Right cardiac atrium (tissue), 5 donors: ENCODE results near the gene ZNF69. TPM values are rescaled to one million over a fixed set of nuclear protein-coding genes. Genes with fewer than 3 reads are reported as not detected.
"Not testable (repeated sequence)": the region's sequence is repeated elsewhere in the genome, so short reads cannot be mapped to it uniquely, and the experiment has no call there.

ENCODE experiments used
- ATAC-seq, 2 donors: fragments of 200-7000 bp; cut with Tn5 transposase; one replicate each; pipeline versions ENCODE4 v1.8.0 to v1.9.1; 2020; ENCODE audit warnings: moderate library complexity in 2 of 2, mild to moderate bottlenecking in 1 of 2
- DNase-seq, 3 donors: peaks; one replicate each; pipeline ENCODE4 v3.0.0-alpha.2; 2020
- H3K27ac ChIP-seq: one replicate; pipeline ENCODE4 v1.5.1; 2013; ENCODE audit warnings: mild to moderate bottlenecking, low read length, control low read depth, moderate library complexity
- H3K27me3 ChIP-seq: one replicate; pipeline ENCODE4 v1.6.1; 2013; ENCODE audit not compliant: control insufficient read depth, insufficient read depth
- H3K4me1 ChIP-seq: one replicate; pipeline ENCODE4 v1.6.1; 2013; ENCODE audit warnings: low read length; ENCODE audit not compliant: control insufficient read depth, insufficient read depth
- H3K4me3 ChIP-seq: one replicate; pipeline ENCODE4 v1.5.1; 2013; ENCODE audit warnings: low read length, control low read depth
- H3K9me3 ChIP-seq: one replicate; pipeline ENCODE4 v1.6.1; 2013; ENCODE audit warnings: low read length; ENCODE audit not compliant: control insufficient read depth
- WGBS: extraction: QIAGEN DNeasy Blood & Tissue Kit; methylation state at CpG from one replicate; pipeline ENCODE4 v1.1.7; 2013; 5-methylcytosine and 5-hydroxymethylcytosine counted together
- intact Hi-C, 4 donors: fragments of 100-400 bp; cut with DNase I; formaldehyde crosslinking; loops; one replicate each; pipeline versions ENCODE4 v1.11.0 to v1.14.0; 2022 to 2023
- polyA plus RNA-seq: library from polyadenylated mRNA; stranded (reverse); fragments of 200-250 nt; gene quantifications from one replicate; pipeline ENCODE4 v1.2.3, GENCODE V29; 2013
- total RNA-seq, 4 donors: library from RNA; stranded (reverse); fragmentation: NEBNext Ultra II Directional; extraction: Animal tissue kit (Norgen Biotek cat#: 25700); gene quantifications; one replicate each; pipeline ENCODE4 v1.2.1, GENCODE V29; 2021
- donor health status: healthy with polysubstance abuse.
- donor health status: DM: no; HTN: yes; CAD: no.
- donor health status: DM: no; HTN: no; CAD: no.
- donor health status: DM: no; HTN: yes; CAD: no; lungs with severe emphysema.
- donor health status: DM: yes; HTN: yes; CAD: no.

ZNF69 gene
- total and polyA plus RNA-seq, 5 donors: 3.8 to 6.1 (median 5.6) TPM

DNA sequence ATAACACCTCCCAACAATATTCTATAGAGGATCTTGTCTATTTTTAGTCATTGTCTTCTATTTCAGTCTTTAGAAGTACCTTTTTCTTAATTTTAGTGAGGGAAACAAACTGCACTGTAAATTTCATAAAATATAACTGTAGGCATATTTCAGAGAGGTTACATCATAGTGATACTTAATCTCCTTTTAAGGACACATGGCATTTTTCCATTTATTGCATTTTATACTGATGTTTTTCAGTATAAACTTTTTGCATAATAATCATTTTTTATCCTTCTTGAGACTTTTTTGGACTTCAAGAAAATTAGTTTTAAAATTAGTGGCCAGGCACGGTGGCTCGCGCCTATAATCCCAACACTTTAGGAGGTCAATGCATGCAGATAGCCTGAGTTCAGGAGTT is 43.9 kb downstream of the ZNF69 start:
- no peaks in the 10 kb centered on the region for H3K4me1 ChIP-seq
- ATAC-seq: no peak
- no peak overlapping the region for H3K4me3 ChIP-seq
- 98% methylated on average over 3 of the region's 3 CpGs for WGBS
- intact Hi-C loops: no loop called here
- no peaks in the 10 kb centered on the region for H3K9me3 ChIP-seq
- no peak for DNase-seq
- no peaks in the 10 kb centered on the region for H3K27me3 ChIP-seq
- no peak overlapping the region for H3K27ac ChIP-seq

DNA sequence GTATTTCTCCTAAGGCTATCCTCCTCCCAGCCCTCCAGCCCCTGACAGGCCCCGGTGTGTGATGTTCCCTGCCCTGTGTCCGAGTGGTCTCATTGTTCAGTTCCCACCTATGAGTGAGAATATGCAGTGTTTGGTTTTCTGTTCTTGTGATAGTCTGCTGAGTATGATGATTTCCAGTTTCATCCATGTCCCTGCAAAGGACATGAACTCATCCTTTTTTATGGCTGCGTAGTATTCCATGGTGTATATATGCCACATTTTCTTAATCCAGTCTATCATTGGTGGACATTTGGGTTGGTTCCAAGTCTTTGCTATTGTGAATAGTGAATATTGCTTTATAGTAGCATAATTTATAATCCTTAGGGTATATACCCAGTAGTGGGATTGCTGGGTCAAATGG is 48.2 kb downstream of the ZNF69 start:
- 97% methylated on average over 3 of the region's 3 CpGs for WGBS

DNA sequence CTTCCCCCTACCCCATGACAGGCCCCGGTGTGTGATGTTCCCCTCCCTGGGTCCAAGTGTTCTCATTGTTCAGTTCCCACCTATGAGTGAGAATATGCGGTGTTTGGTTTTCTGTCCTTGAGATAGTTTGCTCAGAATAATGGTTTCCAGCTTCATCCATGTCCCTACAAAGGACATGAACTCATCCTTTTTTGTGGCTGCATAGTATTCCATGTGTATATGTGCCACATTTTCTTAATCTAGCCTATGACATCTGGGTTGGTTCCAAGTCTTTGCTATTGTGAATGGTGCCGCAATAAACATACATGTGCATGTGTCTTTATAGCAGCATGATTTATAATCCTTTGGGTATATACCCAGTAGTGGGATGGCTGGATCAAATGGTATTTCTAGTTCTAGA is 50.8 kb downstream of the ZNF69 start:
- H3K27me3 ChIP-seq, intact Hi-C loops, H3K9me3 ChIP-seq, H3K4me3 ChIP-seq, H3K27ac ChIP-seq, DNase-seq, H3K4me1 ChIP-seq, ATAC-seq: not testable (repeated sequence)
- WGBS: 95% methylated on average over 3 of the region's 3 CpGs

More for the DNA sequence above, 48.2 kb downstream of the ZNF69 start:
- H3K4me1 ChIP-seq, DNase-seq, H3K4me3 ChIP-seq, H3K27me3 ChIP-seq, H3K27ac ChIP-seq, ATAC-seq, intact Hi-C loops, H3K9me3 ChIP-seq: not testable (repeated sequence)

DNA sequence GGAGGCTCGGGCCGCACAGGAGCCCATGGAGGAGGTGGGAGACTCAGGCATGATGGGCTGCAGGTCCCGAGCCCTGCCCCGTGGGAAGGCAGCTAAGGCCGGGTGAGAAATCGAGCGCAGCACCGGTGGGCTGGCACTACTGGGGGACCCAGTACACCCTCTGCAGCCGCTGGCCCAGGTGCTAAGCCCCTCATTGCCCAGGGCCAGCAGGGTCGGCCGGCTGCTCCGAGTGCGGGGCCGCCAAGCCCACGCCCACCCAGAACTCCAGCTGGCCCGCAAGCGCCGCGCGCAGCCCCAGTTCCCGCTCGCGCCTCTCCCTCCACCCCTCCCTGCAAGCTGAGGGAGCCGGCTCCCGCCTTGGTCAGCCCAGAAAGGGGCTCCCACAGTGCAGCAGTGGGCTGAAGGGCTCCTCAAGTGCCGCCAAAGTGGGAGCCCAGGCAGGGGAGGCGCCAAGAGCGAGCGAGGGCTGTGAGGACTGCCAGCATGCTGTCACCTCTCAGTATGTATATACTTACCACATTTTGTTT is 53.8 kb downstream of the ZNF69 start:
- DNase-seq, intact Hi-C loops, H3K4me3 ChIP-seq, H3K27me3 ChIP-seq, H3K27ac ChIP-seq, H3K4me1 ChIP-seq, ATAC-seq: not testable (repeated sequence)
- 98% methylated on average over 29 of the region's 29 CpGs for WGBS
- H3K9me3 ChIP-seq: peaks cover 21% of the 10 kb centered on the region

DNA sequence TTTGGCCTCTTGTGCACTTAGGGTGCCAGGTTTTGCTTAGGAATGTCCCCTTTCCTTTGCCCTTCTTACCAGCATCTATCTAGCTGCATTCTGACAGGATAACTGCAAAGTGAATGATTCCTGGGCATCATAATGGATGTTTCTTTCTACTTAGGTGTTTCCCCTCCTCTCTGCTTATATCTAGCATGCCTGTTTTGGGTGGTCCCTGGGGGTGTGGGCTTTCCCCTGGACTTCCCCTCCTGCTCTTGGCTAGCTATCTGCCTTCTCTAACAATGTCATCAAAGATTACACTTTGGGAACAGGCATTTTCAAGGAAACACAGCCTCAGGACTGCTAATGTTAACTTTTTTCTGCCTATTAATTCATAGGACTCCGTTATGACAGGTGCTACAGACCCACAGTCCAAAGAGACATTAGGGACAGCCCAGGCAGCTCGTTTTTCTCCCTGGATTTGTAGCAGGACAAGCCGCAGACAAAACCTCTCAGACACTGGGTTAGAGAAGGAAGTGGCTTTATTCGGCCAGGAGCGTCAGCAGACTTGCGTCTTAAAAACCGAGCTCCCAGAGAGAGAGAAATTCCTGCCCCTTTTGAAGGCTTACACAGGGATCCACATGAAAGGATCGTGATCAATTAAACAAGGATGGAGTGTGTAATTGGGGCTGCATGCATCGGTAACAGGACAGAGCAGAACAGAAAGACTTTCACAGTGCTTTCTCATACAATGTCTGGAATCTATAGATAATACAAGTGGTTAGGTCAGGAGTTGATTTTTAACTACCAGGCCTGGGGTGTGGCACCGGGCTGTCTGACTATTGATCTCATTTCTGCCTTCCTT is 54.6 kb downstream of the ZNF69 start:
- WGBS: 98% methylated on average over 10 of the region's 10 CpGs
- no peak overlapping the region for H3K27ac ChIP-seq
- no peaks in the 10 kb centered on the region for H3K4me1 ChIP-seq
- DNase-seq (no peak), ATAC-seq (no peak)
- peaks cover 24% of the 10 kb centered on the region for H3K9me3 ChIP-seq
- intact Hi-C loops: no loop called here
- no peaks in the 10 kb centered on the region for H3K27me3 ChIP-seq
- no peak overlapping the region for H3K4me3 ChIP-seq

DNA sequence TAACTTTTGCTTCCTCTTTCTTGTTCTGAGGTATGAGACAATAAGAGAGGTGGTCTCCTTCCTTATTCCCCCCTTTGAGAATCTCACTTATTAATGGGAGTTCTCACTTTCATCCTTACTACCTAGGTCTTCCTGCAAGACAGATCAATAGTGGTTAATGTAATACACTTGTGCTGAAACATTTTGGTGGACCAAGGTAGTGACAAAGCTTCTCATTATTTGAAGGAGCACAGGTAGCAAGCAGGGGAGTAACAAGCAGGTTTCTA is 55.2 kb downstream of the ZNF69 start:
- no peak overlapping the region for H3K4me3 ChIP-seq
- ATAC-seq (no peak), DNase-seq (no peak)
- intact Hi-C loops: no loop called here
- no peak overlapping the region for H3K27ac ChIP-seq
- peaks cover 26% of the 10 kb centered on the region for H3K9me3 ChIP-seq
- no peaks in the 10 kb centered on the region for H3K4me1 ChIP-seq
- H3K27me3 ChIP-seq: no peaks in the 10 kb centered on the region

DNA sequence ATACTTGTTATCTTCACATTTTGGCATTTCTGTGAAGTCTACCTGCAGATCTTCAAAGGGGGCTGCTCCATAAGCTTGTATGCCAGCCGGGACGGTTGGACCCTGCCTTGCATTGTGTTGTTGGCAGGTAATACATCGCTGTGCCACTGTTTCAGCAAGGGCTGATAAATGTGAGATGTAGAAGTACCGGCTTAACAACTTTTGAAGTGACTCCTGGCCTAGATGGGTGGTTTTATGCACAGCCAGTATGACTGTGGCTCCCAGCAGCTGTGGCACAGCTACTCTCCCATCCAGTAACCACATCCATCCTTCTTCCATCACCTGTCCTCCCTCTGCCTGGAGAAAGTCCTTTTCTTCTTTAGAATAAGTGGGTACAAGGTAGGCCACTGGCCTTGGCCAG is 57.1 kb downstream of the ZNF69 start:
- DNase-seq (no peak), ATAC-seq (no peak)
- no peaks in the 10 kb centered on the region for H3K4me1 ChIP-seq
- H3K9me3 ChIP-seq: peaks cover 33% of the 10 kb centered on the region
- 98% methylated on average over 4 of the region's 4 CpGs for WGBS
- no peak overlapping the region for H3K4me3 ChIP-seq
- intact Hi-C loops: no loop called here
- H3K27ac ChIP-seq: no peak overlapping the region
- H3K27me3 ChIP-seq: no peaks in the 10 kb centered on the region

DNA sequence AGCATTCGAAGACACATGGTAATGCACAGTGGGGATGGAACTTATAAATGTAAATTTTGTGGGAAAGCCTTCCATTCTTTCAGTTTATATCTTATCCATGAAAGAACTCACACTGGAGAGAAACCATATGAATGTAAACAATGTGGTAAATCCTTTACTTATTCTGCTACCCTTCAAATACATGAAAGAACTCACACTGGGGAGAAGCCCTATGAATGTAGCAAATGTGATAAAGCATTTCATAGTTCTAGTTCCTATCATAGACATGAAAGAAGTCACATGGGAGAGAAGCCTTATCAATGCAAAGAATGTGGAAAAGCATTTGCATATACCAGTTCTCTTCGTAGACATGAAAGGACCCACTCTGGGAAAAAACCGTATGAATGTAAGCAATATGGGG is 61.1 kb downstream of the ZNF69 start:
- H3K4me1 ChIP-seq: no peaks in the 10 kb centered on the region
- H3K4me3 ChIP-seq: no peak overlapping the region
- peaks cover 40% of the 10 kb centered on the region for H3K9me3 ChIP-seq
- H3K27ac ChIP-seq: no peak overlapping the region
- ATAC-seq (no peak), DNase-seq (no peak)
- no peaks in the 10 kb centered on the region for H3K27me3 ChIP-seq
- 96% methylated on average over 3 of the region's 3 CpGs for WGBS
- intact Hi-C loops: no loop called here

DNA sequence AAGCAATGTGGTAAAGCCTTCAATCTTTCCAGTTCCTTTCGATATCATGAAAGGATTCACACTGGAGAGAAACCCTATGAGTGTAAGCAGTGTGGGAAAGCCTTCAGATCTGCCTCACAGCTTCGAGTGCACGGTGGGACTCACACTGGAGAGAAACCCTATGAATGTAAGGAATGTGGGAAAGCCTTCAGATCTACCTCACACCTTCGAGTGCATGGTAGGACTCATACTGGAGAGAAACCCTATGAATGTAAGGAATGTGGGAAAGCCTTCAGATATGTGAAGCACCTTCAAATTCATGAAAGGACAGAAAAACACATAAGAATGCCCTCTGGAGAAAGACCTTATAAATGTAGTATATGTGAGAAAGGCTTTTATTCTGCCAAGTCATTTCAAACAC is 61.6 kb downstream of the ZNF69 start:
- no peaks in the 10 kb centered on the region for H3K27me3 ChIP-seq
- H3K4me1 ChIP-seq: no peaks in the 10 kb centered on the region
- 98% methylated on average over 4 of the region's 4 CpGs for WGBS
- ATAC-seq (no peak), DNase-seq (no peak)
- no peak overlapping the region for H3K27ac ChIP-seq
- no peak overlapping the region for H3K4me3 ChIP-seq
- H3K9me3 ChIP-seq: peaks cover 36% of the 10 kb centered on the region
- intact Hi-C loops: no loop called here

DNA sequence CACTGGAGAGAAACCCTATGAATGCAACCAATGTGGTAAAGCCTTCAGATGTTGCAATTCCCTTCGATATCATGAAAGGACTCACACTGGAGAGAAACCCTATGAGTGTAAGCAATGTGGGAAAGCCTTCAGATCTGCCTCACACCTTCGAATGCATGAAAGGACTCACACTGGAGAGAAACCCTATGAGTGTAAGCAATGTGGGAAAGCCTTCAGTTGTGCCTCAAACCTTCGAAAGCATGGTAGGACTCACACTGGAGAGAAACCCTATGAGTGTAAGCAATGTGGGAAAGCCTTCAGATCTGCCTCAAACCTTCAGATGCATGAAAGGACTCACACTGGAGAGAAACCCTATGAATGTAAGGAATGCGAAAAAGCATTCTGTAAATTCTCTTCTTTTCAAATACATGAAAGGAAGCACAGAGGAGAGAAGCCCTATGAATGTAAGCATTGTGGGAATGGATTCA is 62.1 kb downstream of the ZNF69 start:
- H3K4me1 ChIP-seq, DNase-seq, H3K27me3 ChIP-seq, intact Hi-C loops, H3K4me3 ChIP-seq, ATAC-seq, H3K27ac ChIP-seq: not testable (repeated sequence)
- WGBS: 98% methylated on average over 4 of the region's 4 CpGs
- peaks cover 36% of the 10 kb centered on the region for H3K9me3 ChIP-seq

DNA sequence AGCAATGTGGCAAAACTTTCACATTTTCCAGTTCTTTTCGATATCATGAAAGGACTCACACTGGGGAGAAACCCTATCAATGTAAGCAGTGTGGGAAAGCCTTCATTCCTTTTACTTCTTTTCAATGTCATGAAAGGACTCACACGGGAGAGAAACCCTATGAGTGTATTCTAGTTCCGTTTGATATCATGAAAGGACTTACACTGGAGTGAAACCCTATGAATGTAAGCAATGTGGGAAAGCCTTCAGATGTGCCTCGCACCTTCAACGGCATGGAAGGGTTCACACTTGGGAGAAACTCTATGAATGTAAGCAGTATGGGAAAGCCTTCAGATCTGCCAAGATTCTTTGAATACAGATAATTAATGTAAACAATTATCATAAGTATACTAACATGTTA is 62.7 kb downstream of the ZNF69 start:
- ATAC-seq (no peak), DNase-seq (no peak)
- H3K27me3 ChIP-seq: no peaks in the 10 kb centered on the region
- H3K4me1 ChIP-seq: no peaks in the 10 kb centered on the region
- H3K4me3 ChIP-seq: no peak overlapping the region
- H3K27ac ChIP-seq: no peak overlapping the region
- H3K9me3 ChIP-seq: peaks cover 31% of the 10 kb centered on the region
- intact Hi-C loops: no loop called here
- 98% methylated on average over 5 of the region's 5 CpGs for WGBS
